ENCODE results near the gene LRP1.

DNA sequence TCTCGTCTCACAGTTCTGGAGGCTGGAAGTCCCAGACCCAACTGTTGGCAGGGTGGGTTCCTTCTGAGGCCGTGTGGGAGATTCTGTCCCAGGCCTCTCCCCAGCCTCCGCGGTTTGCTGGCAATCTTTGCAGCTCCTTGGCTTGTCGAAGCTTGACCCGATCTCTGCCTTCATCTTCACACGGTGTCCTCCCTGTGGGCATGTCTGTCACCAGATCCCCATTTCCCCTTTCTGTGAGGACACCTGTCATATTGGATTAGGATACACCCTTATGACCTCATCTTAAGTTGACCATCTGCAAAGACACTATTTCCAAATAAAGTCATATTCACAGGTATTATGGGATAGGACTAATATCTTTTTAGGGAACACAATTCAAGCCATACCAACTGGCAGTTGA is 41.7 kb downstream of the LRP1 start:
- TF ChIP-seq, protein P1, sequence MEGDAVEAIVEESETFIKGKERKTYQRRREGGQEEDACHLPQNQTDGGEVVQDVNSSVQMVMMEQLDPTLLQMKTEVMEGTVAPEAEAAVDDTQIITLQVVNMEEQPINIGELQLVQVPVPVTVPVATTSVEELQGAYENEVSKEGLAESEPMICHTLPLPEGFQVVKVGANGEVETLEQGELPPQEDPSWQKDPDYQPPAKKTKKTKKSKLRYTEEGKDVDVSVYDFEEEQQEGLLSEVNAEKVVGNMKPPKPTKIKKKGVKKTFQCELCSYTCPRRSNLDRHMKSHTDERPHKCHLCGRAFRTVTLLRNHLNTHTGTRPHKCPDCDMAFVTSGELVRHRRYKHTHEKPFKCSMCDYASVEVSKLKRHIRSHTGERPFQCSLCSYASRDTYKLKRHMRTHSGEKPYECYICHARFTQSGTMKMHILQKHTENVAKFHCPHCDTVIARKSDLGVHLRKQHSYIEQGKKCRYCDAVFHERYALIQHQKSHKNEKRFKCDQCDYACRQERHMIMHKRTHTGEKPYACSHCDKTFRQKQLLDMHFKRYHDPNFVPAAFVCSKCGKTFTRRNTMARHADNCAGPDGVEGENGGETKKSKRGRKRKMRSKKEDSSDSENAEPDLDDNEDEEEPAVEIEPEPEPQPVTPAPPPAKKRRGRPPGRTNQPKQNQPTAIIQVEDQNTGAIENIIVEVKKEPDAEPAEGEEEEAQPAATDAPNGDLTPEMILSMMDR (conservative IDR thresholded peaks at IDR 0.05; ENCODE audit: low read depth in 2 of 2): no peak
- TF ChIP-seq EZH2 (IDR thresholded peaks at IDR 0.05; ENCODE audit: low read depth, unreplicated experiment) (no peak), POLR2AphosphoS5 (IDR thresholded peaks at IDR 0.05; ENCODE audit: low read depth) (no peak), EZH2phosphoT487 (IDR thresholded peaks at IDR 0.05; ENCODE audit: unreplicated experiment) (no peak), CREB1 (CRISPR knock-in tag; IDR thresholded peaks at IDR 0.05; ENCODE audit: low read depth) (no peak), ETS1 (IDR thresholded peaks at IDR 0.05) (no peak), JUNB (IDR thresholded peaks at IDR 0.05; ENCODE audit: unreplicated experiment) (no peak), ZNF331 (CRISPR knock-in tag; IDR thresholded peaks at IDR 0.05; ENCODE audit: low read depth) (no peak), STAT1 (IDR thresholded peaks at IDR 0.05; ENCODE audit: unreplicated experiment) (no peak)
- TF ChIP-seq, protein P2, sequence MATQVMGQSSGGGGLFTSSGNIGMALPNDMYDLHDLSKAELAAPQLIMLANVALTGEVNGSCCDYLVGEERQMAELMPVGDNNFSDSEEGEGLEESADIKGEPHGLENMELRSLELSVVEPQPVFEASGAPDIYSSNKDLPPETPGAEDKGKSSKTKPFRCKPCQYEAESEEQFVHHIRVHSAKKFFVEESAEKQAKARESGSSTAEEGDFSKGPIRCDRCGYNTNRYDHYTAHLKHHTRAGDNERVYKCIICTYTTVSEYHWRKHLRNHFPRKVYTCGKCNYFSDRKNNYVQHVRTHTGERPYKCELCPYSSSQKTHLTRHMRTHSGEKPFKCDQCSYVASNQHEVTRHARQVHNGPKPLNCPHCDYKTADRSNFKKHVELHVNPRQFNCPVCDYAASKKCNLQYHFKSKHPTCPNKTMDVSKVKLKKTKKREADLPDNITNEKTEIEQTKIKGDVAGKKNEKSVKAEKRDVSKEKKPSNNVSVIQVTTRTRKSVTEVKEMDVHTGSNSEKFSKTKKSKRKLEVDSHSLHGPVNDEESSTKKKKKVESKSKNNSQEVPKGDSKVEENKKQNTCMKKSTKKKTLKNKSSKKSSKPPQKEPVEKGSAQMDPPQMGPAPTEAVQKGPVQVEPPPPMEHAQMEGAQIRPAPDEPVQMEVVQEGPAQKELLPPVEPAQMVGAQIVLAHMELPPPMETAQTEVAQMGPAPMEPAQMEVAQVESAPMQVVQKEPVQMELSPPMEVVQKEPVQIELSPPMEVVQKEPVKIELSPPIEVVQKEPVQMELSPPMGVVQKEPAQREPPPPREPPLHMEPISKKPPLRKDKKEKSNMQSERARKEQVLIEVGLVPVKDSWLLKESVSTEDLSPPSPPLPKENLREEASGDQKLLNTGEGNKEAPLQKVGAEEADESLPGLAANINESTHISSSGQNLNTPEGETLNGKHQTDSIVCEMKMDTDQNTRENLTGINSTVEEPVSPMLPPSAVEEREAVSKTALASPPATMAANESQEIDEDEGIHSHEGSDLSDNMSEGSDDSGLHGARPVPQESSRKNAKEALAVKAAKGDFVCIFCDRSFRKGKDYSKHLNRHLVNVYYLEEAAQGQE (IDR thresholded peaks at IDR 0.05; ENCODE audit: unreplicated experiment): no peak
- TF ChIP-seq, protein P3, sequence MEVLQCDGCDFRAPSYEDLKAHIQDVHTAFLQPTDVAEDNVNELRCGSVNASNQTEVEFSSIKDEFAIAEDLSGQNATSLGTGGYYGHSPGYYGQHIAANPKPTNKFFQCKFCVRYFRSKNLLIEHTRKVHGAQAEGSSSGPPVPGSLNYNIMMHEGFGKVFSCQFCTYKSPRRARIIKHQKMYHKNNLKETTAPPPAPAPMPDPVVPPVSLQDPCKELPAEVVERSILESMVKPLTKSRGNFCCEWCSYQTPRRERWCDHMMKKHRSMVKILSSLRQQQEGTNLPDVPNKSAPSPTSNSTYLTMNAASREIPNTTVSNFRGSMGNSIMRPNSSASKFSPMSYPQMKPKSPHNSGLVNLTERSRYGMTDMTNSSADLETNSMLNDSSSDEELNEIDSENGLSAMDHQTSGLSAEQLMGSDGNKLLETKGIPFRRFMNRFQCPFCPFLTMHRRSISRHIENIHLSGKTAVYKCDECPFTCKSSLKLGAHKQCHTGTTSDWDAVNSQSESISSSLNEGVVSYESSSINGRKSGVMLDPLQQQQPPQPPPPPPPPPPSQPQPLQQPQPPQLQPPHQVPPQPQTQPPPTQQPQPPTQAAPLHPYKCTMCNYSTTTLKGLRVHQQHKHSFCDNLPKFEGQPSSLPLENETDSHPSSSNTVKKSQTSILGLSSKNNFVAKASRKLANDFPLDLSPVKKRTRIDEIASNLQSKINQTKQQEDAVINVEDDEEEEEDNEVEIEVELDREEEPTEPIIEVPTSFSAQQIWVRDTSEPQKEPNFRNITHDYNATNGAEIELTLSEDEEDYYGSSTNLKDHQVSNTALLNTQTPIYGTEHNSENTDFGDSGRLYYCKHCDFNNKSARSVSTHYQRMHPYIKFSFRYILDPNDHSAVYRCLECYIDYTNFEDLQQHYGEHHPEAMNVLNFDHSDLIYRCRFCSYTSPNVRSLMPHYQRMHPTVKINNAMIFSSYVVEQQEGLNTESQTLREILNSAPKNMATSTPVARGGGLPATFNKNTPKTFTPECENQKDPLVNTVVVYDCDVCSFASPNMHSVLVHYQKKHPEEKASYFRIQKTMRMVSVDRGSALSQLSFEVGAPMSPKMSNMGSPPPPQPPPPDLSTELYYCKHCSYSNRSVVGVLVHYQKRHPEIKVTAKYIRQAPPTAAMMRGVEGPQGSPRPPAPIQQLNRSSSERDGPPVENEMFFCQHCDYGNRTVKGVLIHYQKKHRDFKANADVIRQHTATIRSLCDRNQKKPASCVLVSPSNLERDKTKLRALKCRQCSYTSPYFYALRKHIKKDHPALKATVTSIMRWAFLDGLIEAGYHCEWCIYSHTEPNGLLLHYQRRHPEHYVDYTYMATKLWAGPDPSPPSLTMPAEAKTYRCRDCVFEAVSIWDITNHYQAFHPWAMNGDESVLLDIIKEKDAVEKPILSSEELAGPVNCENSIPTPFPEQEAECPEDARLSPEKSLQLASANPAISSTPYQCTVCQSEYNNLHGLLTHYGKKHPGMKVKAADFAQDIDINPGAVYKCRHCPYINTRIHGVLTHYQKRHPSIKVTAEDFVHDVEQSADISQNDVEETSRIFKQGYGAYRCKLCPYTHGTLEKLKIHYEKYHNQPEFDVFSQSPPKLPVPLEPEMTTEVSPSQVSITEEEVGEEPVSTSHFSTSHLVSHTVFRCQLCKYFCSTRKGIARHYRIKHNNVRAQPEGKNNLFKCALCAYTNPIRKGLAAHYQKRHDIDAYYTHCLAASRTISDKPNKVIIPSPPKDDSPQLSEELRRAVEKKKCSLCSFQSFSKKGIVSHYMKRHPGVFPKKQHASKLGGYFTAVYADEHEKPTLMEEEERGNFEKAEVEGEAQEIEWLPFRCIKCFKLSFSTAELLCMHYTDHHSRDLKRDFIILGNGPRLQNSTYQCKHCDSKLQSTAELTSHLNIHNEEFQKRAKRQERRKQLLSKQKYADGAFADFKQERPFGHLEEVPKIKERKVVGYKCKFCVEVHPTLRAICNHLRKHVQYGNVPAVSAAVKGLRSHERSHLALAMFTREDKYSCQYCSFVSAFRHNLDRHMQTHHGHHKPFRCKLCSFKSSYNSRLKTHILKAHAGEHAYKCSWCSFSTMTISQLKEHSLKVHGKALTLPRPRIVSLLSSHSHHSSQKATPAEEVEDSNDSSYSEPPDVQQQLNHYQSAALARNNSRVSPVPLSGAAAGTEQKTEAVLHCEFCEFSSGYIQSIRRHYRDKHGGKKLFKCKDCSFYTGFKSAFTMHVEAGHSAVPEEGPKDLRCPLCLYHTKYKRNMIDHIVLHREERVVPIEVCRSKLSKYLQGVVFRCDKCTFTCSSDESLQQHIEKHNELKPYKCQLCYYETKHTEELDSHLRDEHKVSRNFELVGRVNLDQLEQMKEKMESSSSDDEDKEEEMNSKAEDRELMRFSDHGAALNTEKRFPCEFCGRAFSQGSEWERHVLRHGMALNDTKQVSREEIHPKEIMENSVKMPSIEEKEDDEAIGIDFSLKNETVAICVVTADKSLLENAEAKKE (CRISPR knock-in tag; IDR thresholded peaks at IDR 0.05): no peak
